Measurements from ENCODE around the gene TRAPPC14. TPM values are rescaled to one million over a fixed set of nuclear protein-coding genes. Genes with fewer than 3 reads are reported as not detected.
A peak's percentile ranks its signal among the peaks of the same experiment; 100 is the strongest.
"Not testable (repeated sequence)": the region's sequence is repeated elsewhere in the genome, so short reads cannot be mapped to it uniquely, and the experiment has no call there.

TRAPPC14 gene, protein sequence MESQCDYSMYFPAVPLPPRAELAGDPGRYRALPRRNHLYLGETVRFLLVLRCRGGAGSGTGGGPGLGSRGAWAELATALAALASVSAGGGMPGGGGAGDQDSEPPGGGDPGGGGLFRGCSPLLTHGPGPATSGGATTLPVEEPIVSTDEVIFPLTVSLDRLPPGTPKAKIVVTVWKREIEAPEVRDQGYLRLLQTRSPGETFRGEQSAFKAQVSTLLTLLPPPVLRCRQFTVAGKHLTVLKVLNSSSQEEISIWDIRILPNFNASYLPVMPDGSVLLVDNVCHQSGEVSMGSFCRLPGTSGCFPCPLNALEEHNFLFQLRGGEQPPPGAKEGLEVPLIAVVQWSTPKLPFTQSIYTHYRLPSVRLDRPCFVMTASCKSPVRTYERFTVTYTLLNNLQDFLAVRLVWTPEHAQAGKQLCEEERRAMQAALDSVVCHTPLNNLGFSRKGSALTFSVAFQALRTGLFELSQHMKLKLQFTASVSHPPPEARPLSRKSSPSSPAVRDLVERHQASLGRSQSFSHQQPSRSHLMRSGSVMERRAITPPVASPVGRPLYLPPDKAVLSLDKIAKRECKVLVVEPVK
- 10 to 100 TPM; 15.1 to 19.5 (median 16.1) TPM for polyA plus RNA-seq (ENCODE audit: insufficient read length in 3 of 3)

GRCh38 chr7:100158229-100159098, at the start of gene TRAPPC14:
Gene TRAPPC14, minus strand, starts transcription at chr7:100158723. Its CDS starts 224 bp downstream, at chr7:100158499.
- peak in 2 of 3 donors; percentile 82 to 86 for DNase-seq (ENCODE audit: low read depth in 3 of 3, low spot score in 2 of 3)

GRCh38 chr7:100204454-100204853, 45.9 kb upstream of the TRAPPC14 start:
- no peak for DNase-seq (ENCODE audit: low read depth in 3 of 3, low spot score in 2 of 3)

DNA sequence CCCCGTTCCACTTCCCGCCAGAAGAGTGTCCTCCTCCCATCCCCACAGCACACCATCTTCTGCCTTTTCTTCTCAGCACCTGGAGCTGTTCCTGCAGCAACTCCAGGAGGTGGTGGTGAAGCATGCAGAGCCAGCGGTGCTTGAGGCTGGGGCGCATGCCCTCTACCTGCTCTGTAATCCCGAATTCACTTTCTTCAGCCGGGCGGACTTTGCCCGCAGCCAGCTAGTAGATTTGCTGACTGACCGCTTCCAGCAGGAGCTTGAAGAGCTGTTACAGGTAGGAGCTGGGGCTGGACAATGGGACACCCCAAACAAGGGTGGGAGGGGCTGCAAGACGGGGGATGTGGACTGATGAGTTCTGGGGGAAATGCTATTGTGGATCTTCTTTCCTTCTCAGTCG, 42.2 kb upstream of the TRAPPC14 start:
- DNase-seq (ENCODE audit: low read depth in 3 of 3, low spot score in 2 of 3) = no peak

GRCh38 chr7:100198266-100198665, 39.7 kb upstream of the TRAPPC14 start:
- DNase-seq (ENCODE audit: low read depth in 3 of 3, low spot score in 2 of 3) = no peak

GRCh38 chr7:100195901-100196322, 37.4 kb upstream of the TRAPPC14 start:
- not testable (repeated sequence) for DNase-seq (ENCODE audit: low read depth in 3 of 3, low spot score in 2 of 3)

DNA sequence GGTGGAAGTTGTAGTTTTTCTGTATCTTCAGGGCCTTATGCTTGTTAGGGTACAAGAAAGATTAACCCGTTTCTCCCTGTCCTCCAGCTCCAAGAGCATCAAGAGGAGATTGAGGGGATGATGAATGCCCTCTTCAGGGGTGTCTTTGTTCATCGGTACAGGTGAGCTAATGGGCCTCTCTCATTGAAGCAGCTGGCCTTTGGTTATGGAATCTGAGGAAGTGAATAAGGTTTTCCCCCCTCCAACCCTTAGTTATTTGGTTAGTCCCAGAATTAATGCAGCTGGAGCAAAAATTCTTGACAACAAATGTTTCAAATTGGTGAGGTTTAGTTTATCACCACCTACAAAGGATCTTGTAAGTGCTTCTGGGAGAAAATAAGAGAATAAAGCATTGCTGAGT, 36.7 kb upstream of the TRAPPC14 start:
- no peak for DNase-seq (ENCODE audit: low read depth in 3 of 3, low spot score in 2 of 3)

DNA sequence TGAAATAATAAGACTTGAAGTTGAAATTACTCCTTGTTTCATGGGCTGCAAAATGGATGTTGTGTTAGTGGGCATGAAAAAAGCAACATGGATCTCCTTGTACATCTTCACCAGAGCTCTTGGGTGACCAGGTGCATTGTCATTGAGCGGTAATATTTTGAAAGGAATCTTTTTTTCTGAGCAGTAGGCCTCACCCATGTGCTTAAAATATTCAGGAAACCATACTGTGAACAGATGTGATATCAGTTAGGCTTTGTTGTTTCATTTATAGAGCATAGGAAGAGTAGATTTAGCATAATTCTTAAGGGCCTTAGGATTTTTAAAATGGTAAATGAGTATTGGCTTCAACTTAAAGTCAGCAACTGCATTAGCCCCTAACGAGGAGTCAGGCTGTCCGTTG, 34.4 kb upstream of the TRAPPC14 start:
- no peak for DNase-seq (ENCODE audit: low read depth in 3 of 3, low spot score in 2 of 3)

GRCh38 chr7:100192281-100192862, 33.8 kb upstream of the TRAPPC14 start:
- not testable (repeated sequence) for DNase-seq (ENCODE audit: low read depth in 3 of 3, low spot score in 2 of 3)

GRCh38 chr7:100191775-100192174, 33.3 kb upstream of the TRAPPC14 start:
- DNase-seq (ENCODE audit: low read depth in 3 of 3, low spot score in 2 of 3) = no peak

DNA sequence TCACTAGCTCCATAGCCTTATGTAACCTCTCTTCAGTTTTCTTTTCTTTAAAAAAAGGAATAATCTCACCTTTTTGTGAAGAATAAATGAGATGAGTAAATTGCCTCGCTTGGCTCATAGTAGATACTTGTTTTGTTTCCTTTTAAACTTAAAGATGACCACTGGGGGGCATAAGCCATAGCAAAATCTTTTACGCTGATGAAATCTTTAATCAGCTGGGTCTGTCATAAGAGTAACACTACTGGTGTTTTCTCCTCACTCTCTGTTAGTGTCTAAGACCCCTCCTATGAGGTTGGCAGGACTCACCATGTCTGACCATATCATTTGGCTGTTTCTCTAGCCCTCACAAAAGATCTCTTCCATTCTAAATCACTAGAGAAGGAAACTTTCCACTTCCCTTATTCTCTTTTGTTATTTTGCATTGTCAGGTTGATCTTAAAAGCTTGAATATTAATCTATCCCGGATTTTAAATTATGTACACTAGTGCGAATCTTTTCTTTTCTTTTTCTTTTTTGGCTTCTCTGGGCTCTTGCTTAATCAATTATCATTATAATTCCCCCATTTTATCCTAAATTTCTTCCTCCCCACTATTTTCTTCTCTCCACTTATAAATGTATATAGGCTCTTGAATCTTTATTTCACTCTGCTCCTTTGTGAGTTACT, 31.7 kb upstream of the TRAPPC14 start:
- no peak for DNase-seq (ENCODE audit: low read depth in 3 of 3, low spot score in 2 of 3)

GRCh38 chr7:100189061-100189460, 30.5 kb upstream of the TRAPPC14 start:
- DNase-seq (ENCODE audit: low read depth in 3 of 3, low spot score in 2 of 3) = no peak

DNA sequence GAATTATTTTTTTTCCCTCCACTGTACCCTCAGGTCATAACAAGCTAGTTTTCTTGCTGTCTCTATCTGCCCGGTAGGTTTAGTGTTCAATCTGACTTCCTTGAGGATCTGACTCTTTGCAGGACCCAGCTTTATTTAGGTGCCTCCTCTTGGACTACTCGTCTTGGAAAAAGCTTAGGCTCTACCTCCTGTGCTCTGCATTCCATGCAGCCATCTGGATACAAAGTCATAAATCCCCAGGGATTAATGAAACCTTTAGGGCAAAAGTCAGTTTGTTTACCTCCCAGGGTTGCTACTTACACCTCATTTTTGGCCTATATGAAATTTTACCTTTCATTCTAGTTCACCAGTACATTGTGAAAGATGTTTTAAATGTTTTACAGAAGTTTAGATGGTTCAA, 27.2 kb upstream of the TRAPPC14 start:
- no peak for DNase-seq (ENCODE audit: low read depth in 3 of 3, low spot score in 2 of 3)

- not testable (repeated sequence) for DNase-seq (ENCODE audit: low read depth in 3 of 3, low spot score in 2 of 3)
Measured at GRCh38 chr7:100183090-100183489, 24.6 kb upstream of the TRAPPC14 start.

DNA sequence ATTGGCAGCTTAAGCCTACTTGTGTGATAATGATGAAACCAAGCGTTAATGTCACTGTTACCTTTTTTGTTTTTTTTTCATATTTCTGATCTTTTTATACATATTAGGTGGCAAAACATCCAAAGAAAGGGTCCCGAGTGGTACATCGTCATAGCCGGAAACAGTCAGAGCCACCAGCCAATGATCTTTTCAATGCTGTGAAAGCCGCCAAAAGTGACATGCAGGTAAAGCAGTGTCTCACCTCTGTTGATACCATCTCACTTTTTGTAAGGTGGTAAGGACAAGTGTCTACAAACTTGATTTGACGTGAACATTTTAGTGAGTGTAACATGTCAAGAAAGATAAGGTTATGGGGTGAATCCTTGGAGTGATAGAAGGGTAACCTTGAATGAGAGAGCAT, 24.1 kb upstream of the TRAPPC14 start:
- DNase-seq (ENCODE audit: low read depth in 3 of 3, low spot score in 2 of 3) = not testable (repeated sequence)

DNA sequence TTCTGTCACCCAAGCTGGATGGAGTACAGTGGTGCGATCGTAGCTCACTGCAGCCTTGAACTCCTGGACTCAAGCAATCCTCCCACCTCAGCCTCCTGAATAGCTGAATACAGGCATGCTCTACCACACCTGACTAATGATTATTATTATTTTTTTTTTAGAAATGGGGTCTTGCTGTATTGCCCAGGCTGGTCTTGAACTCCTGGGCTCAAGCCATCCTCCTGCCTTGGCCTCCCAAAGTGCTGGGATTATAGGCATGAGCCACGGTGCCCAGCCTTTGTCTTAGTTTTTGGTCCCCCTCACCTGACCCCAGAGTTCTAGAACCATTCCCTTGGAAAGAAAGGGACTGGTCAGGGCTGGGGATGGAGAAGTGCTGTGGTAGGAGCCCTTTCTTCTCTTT, 21.6 kb upstream of the TRAPPC14 start:
- DNase-seq (ENCODE audit: low read depth in 3 of 3, low spot score in 2 of 3) = not testable (repeated sequence)

- peak; percentile 86 to 92 (median 91) for DNase-seq (ENCODE audit: low read depth in 3 of 3, low spot score in 2 of 3)
Measured at GRCh38 chr7:100177045-100178001, 18.8 kb upstream of the TRAPPC14 start, which contains the start of the genes GPC2 and STAG3. Gene GPC2, minus strand, starts transcription at chr7:100177381. Its CDS starts 182 bp downstream, at chr7:100177199. Gene STAG3, plus strand, starts transcription at chr7:100177918. Its CDS starts 2,639 bp downstream, at chr7:100180557.

DNA sequence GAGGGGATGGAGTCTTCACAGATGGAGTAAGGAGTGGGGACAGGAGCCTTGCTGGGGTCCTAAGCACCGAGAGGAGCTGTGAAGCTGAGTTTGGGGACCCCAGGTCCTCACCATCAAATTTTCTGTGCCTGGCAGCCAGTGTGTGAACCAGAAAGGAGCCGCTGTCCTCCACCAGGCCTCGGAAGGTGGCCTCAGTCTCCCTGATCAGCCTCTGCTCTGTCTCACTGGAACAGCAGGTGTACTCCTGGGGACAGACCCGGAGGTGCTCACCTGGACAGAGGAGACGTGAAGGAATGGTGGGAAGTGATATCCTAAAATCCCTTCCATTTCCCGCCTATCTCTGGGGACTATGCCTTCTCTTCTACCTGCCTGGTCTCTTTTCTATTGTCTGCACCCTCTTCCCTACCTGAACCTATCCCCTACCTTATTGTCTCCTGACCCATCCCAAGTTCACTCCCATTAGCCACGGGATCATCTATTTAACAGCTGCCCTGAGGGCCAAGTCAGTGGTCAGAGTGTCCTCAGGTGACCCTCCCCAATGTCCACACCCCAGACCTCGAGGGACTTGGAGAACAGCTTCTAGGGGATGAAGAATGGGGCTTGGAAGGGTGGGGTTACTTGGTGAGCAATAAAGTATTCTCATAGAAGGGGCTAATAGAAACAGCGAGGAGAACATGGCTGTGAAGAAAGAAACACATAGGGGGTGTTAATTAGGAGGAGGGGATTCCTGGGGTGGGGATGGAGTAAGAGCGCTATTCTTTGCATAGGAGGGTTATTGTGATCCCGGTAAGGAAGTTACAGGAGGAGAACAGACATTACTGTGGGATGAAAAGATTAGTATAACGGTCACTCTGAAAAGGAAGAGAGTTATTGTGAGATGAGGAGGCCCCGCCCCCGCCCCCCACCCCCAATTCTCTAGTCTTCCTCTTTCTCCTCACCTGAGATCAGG, 17.8 kb upstream of the TRAPPC14 start:
- DNase-seq (ENCODE audit: low read depth in 3 of 3, low spot score in 2 of 3) = no peak

Measured in right renal cortex interstitium (tissue), 3 donors.